COLO668 (cell line): ENCODE results near the gene CCM2L.
A peak's percentile ranks its signal among the peaks of the same experiment; 100 is the strongest.
"Not testable (repeated sequence)": the region's sequence is repeated elsewhere in the genome, so short reads cannot be mapped to it uniquely, and the experiment has no call there.

ENCODE experiments used
- DNase-seq: peaks from one replicate; lab custom pipeline; 2025; ENCODE audit not compliant: unreplicated experiment; lab: John Stamatoyannopoulos, UW

CCM2L gene

DNA sequence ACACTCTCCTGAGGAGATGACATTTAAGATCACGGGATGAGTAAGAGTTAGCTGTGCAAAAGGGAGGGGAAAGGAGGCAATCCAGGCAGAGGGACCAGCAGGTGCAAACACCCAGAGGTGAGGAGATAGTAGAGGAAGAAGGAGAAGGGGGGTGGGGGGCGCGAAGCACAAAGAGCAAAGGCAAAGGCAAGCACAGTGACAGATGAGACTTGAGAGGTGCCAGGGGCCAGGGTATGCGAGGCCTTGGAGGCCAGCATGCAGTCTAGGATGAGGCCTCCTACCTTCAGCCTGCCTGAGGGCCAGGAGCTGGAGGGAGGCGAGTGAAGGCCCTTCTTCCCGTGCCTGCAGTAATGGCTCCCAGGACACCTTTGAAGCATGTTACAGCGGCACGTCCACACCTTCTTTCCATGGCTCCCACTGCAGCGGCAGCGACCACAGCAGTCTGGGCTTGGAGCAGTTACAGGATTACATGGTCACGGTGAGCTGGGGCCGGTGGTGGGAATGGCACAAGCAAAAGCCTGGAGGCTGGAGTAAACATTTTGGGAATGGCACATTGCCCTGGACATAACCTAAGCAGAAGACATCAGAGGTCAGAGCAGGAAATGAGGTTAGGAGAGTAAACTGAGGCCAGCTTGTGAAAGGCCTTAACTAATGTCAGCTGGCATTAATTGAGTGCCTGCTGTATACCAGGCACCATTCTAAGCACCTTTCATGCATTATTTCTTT, 18.6 kb downstream of the CCM2L start:
- DNase-seq: no peak

DNA sequence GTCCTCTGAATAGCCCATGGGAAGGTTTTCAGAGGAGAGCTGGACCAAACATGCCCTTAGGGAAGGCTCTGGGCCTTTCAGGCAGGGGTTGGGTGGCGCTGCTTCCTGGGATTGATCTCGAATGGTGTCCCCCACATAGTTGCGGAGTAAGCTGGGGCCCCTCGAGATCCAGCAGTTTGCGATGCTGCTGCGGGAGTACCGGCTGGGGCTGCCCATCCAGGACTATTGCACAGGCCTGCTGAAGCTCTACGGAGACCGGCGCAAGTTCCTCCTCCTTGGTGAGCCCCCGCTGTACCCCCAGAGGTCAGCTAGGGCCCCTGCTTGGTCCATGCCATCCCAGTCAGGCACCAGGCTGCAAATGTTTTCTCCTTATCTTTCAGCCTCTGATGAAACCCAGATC, 19.3 kb downstream of the CCM2L start:
- no peak for DNase-seq

DNA sequence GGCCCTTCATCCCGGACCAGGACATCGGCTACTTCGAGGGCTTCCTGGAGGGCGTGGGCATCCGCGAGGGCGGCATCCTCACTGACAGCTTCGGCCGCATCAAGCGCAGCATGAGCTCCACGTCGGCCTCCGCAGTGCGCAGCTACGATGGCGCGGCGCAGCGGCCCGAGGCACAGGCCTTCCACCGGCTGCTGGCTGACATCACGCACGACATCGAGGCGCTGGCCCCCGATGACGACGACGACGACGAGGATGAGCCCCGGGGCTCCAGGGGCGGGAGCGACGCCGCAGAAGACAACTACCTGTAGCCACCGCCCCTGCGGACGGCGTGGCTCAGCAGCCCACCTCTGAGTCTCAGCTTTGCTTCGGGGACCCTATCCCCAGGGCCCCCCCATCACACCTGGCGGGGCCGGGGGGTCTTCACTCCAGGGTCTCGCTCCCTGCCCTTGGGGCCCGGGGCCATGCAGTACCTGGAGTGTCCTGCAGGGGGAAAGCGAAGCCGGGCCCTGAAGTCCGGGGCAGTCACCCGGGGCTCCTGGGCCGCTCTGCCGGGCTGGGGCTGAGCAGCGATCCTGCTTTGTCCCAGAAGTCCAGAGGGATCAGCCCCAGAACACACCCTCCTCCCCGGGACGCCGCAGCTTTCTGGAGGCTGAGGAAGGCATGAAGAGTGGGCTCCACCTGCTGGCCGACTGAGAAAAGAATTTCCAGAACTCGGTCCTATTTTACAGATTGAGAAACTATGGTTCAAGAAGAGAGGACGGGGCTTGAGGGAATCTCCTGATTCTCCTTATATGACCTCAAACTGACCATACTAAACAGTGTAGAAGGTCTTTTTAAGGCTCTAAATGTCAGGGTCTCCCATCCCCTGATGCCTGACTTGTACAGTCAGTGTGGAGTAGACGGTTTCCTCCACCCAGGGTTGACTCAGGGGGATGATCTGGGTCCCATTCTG, 21.0 kb downstream of the CCM2L start:
- peak; percentile 73 for DNase-seq

DNA sequence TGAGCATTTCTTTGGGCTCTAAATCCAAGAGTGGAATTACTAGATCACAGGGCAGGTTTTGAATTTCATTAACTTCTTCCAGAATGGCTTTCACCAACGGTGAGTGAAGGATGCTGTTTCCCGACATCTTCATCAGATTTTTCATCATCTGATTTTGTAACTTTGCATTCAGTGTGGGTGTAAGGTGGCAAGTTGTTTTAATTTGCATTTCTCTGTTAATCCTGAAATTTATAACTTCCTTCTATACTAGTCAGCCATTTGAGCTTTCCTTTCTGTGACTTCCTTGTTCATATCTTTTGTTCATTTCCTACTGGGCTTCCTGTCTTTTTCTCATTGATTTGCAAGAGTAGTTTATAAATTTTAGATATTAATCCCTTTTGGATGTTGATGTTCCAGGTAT, 23.1 kb downstream of the CCM2L start:
- no peak for DNase-seq

DNA sequence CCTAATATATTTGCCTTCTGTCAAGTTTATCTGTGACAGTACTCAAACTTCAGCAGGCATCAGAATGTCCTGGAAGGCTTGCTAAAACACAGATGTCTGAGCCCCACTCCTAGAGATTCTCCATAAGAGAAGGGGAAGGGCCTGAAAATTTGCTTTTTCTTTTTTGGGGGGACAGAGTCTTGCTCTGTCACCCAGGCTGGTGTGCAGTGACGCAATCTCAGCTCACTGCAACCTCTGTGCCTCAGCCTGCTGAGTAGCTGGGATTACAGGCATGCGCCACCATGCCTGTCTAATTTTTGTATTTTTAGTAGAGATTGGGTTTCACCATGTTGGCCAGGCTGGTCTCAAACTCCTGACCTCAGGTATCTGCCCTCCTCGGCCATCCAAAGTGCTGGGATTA, 23.5 kb downstream of the CCM2L start:
- DNase-seq: not testable (repeated sequence)

DNA sequence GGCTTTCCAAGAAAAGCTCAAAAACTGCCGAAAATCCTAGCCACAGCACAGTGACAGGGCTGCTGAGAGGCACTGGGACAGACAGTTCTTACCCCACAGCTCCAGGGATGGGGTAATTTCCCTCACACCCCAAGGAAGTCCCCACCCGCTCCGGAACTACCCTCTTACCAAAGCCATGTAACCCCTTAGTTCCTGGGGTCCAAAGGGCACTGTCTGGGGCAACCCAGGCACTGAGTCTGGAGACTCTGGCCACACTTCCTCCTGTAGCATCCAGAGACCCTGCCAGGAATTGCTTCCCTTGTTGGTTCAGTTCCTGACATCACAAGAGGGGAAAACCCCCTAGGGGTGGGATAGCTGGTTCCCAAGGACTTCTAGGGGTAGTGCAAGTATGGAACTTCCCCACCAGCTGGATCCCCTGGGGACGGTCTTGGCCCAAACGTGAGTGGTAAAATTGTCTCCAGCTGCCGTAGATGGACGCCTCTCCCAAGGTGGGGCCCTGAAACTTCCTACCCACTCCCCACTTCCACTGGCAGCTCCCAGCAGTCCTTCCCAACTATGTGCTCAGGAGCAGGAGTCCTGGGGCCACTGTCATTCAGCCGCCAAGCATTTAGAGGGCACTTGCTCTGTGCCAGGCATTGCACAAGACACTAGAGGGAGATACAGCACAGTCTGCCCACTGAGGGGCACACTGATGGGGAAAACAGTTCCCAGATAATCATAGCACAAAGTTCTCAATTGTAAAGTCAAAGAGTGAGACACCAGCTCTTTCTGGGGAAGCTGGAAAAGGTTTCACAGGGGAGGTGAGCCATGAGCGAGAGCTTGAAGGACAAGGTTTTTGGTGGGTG, 24.6 kb downstream of the CCM2L start:
- DNase-seq: no peak

DNA sequence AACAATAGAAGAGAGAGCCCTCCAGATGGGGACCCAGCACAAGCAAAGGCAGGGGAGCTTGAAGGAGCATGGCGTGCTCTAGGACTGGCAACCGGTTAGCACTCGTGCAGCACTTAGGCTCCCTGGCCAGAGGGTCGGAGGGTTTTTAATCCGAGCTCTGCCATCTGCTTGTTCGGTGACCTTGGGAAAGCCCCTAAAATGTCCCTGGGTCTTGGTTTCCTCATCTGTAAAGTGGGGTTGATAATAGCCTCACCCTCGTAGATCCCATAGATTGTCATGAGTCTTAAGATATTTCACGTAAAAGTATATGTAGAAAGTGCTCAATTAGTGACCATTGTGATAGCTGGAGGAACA, 25.2 kb downstream of the CCM2L start:
- DNase-seq: no peak

DNA sequence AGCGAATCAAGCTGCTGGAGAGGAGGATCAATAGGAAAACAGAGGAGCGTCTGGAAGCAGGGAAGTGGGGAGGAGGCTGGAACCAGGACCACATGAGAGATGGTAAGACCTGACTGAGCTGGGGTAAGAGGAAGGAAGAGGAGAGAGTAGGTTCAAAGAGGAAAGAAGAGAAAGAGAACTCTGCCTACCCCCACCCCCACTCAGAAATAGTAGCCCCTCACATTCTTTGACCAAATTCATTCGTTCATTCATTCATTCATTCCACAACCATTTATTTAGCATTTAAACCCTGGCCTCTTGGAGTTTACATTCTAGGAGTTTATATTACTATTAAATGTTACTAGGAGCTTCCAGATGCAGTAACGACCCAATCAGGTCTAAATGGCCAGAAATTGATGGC, 26.0 kb downstream of the CCM2L start:
- DNase-seq: no peak

DNA sequence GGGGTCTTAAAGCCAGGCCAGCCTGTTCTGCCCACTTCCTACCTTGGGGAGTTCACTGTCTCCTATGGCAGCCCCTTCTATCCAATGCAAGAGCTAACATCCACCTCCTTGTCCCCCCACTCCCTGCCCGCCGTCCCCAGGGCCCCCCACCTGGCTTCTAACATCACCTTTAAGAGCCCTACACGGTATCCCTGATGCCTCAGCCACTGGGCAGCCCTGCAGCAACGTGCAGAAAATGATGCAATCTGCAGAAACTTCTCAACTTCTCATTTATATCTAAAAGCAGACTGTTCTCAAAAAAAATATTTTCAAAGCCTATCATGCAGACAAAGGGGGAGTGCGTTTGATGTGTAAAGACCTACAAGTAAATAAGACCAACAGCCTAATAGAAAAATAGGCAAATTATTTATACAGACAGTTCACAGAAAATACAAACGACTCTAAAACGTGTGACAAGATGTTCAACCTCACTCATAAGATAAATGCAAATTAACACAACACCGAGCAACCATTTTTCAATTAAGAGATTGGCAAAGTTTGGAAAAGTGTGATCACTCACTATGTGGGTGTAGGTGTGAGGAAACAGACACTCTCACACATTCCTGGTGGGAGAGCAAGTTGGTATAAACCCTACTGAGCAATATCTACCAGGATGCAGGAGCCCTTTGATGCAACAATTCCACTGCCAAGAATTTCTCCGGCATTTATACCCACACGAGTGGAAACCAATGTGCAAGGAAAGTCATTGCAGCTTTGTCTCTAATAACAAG, 26.7 kb downstream of the CCM2L start:
- DNase-seq: no peak

DNA sequence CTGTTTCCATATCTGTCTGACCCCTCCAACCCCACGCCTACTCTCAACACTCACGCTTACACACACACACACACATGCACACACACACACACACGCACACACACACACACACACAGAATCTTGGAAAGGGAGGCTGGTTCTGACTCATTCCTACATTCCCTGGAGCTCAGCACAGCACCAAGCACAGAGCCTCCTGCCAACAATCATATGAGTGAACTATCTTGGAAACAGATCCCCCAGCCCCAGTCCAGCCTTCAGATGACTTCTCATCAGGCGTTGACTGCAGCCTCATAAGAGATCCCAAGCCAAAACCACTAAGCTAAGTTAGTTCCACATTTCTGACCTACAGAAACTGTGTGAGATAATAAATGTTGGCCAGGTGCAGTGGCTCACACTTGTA, 27.7 kb downstream of the CCM2L start:
- no peak for DNase-seq

DNA sequence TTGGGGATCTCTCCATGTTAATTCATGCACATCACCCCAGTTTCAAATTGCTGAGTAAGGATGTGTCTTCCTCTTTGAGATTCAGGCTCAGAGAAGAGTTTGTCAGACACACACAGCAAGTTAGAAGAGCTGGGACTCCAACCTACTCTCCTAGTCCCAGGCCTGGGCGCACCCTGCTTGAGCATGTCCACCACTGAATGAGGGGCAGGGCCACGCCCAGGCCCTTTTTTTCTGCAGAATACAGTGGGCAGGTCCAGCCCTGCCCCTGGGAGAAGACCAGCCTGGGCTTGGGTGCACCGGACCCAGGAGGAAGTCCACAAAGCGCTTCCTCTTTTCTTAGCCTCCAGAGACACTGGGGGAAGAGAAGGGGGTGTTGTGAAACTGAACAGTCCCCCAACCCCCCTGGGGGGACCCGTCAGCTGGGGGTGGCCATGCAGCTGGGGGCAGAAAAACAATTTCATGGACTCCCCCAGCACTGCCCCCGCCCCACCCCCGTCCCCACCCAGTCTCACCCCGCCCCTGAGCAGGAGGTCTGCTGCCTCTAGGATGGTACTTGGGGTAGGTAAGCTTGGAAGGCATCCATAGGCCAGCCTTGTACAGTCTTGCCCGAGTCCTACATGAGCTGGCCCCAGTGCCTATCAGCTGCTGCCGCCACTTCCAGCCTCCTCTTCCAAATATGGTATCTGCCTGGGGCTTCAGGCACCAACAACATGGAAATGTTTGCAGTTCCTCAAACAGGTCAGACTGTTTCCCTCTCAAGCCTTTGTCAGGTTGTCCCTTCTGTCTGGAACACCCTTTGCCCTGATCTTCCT, 30.1 kb downstream of the CCM2L start:
- no peak for DNase-seq

DNA sequence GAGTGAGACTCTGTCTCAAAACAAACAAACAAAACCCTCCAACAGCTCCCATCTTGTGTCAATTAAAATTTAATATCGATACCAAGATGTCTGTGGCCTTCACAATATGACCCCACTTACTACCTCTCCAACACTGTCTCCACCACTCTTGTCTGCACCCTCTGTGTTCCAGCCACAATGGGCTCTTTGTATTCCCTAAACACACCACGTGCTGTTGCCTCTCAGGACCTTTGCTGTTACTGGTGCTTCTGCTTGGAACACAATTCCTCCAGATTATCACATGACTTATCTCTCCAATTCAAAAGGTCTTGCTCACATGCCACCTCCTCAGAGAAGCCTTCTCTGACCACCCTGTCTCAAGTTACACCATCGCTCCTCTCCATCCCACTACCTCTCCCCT, 35.8 kb downstream of the CCM2L start:
- DNase-seq: no peak

DNA sequence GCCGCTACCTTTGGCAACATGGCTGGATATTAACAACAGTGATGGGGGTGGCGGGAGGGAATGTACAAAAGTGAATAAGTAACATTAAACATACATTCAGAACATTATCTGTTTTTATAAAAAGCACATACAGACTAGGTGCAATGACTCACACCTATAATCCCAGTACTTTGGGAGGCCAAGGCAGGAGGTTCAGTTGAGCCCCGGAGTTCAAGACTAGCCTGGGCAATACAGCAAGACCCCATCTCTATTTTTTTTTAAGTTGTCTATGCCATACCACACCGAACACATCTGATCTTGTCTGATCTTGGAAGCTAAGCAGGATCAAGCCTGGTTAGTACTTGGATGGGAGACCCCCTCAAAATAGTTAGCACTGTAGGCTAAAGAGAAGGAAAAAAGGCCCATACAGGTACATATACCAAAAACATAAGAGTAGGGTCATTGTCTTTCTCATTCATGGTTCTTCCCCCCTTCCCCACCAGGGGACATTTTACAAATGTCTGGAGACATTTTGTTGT, 40.1 kb downstream of the CCM2L start:
- DNase-seq: no peak

DNA sequence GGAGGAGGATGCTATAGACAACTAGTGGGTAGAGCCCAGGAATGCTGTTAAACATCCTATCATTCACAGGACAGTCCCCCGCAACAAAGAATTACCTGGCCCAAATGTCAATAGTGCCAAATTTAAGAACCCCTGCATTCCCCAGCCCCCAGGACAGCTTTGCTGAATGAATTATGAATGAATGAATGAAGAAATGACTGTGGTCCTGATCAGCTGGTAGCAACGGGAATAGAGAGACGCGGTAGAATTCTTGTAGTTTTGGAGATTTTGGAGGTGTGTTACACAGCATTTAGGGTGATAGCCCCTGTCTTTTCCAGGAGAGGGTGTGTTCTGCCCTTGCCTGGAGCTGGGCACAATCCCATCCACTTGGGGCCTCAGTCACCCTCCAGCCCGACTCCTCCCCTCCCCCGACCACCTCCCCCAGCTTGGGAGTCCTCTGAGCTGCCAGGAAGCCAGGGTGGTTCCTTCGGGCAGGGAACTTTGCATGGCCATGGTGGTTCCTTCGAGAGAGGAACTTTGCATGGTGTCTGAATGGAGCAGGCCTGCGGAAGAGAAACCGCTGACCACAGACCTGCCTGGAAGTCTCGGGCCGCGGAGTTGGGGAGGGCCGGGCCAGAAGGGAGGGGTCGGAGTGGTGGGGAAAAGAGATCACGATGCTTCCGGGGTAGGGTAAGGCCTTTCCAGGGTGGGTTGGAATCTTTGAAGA, 40.8 kb downstream of the CCM2L start:
- DNase-seq: no peak

DNA sequence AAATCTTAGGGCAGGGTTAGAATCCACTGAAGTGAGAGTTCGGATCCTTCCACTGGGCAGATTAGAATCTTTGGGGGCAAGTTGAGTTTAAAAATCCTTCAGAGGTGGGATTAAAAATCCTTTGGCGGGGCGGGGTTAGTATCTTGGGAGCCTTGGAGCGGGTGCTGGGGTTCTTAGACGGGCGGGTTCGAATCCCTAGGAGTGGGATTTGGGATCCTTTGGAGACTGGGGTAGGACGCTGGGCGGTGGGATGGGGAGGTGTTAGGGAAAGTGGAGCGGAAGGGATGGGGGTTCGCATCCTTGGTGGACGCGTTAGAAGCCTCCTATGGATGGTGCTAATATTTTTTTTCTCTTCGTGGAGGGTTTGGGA, 41.5 kb downstream of the CCM2L start:
- DNase-seq: no peak

DNA sequence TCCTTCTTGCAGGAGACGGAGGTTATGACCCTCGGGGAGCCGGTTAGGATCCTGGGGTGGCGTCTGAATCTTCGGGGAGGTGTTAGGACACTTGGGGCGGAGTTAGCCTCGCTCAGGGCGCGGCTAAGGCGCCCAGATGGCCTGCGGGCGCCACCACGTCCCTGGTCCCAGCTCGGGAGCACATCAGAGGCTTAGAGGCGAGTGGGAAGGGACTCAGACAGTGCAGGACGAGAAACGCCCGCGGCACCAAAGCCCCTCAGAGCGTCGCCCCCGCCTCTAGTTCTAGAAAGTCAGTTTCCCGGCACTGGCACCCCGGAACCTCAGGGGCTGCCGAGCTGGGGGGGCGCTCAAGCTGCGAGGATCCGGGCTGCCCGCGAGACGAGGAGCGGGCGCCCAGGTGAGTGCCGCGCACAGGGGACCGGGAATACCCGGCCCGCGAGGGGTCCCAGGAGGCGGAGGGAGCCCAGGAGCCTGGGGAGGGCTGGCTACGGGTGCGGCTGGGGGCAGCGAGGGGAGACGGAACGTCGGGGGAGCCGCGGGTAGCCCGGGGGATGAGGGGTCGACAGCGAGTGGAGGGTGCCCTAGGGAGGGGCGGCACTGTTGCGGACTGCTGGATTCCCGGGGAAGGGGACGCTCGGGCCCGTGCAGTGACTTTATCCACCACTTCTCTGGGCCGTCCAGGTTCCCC, 42.0 kb downstream of the CCM2L start, which contains the start of gene HCK:
Gene HCK (plus strand): TSS at position 153 of the 688 bp plus-strand sequence.
- no peak for DNase-seq

DNA sequence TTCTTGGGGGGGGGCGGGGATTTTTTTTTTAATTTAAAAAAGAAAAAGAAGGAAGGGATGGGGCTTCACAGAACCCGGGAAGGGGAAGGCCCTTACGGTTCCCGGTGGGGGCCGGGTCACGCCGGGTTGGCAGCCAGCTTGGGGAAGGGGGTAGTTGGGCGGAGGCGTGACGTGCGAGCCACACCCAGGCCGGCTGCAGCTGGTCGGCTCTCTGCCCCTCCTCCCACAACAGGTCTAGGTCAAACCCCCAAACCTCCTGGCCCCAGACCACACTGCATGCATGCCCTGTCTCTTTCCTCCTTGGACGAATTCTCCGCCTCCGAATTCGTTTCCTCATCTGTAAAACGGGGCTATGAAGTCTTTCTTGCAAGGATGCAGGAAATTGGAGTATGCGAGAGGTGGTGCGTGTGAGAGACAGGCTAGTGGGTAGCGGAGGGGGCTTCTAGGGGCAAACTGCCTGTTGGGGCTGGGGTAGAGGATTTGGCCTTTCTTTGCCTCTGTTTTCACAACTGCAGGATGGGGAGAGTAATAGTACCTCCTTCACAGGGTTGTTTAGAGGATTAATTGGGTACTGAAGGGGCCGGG, 42.6 kb downstream of the CCM2L start:
- DNase-seq: no peak

DNA sequence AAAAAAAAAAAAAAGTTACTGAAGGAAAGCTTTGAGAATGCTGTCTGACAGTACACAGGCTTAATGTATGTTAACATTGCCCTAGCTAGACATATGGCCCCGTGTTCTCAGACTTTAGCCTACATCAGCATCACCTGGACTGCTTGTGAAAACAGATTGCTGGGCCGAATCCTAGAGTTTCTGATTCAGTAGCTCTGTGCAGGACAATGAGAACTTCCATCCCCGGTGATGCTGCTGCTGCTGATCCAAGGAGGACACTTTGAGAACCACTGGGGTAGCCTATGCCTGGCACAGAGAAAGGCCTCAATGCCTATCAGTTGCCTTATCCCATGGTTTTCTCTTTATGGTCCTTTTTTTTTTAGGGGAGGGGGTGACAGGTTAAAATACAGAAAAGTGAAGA, 43.4 kb downstream of the CCM2L start:
- no peak for DNase-seq
